Measurements from ENCODE around the gene CLIP4. TPM values are rescaled to one million over a fixed set of nuclear protein-coding genes. Genes with fewer than 3 reads are reported as not detected.

Gene CLIP4
- total RNA-seq, 2 experiments from 2014 or later: 36.8 to 39.4 TPM

GRCh38 chr2:29229640-29230039 is 114.4 kb downstream of the CLIP4 start:
- ChIA-PET POLR2A (no interaction called here), CTCF (no interaction called here)
- Histone ChIP-seq H3K4me3 (ENCODE audit: low read length) (no peak overlapping the region), H3K36me3 (ENCODE audit: insufficient read depth, low read length) (no peaks in the 10 kb centered on the region), H3K9me3 (ENCODE audit: control insufficient read depth in 1 of 2, insufficient read depth in 1 of 2, low read length in 2 of 2) (no peaks in the 10 kb centered on the region), H3K27me3 (ENCODE audit: control insufficient read depth in 1 of 2, insufficient read depth in 2 of 2, low read length in 2 of 2) (peaks cover 2 to 10% of the 10 kb centered on the region in 2 experiments), H3K4me1 (ENCODE audit: insufficient read depth, low read length) (no peaks in the 10 kb centered on the region), H3K27ac (ENCODE audit: low read depth in 1 of 2, low read length in 2 of 2) (no peak overlapping the region)
- H3K27ac Mint-ChIP-seq: no peak overlapping the region
- no peaks in the 10 kb centered on the region for H3K9me3 Mint-ChIP-seq
- H3K4me3 Mint-ChIP-seq: no peak overlapping the region
- H3K27me3 Mint-ChIP-seq: peaks cover 16% of the 10 kb centered on the region
- DNase-seq (no peak), ATAC-seq (ENCODE audit: poor library complexity) (no peak)
- no peaks in the 10 kb centered on the region for H3K4me1 Mint-ChIP-seq (ENCODE audit: low read depth)
- no peak for TF ChIP-seq CTCF (IDR thresholded peaks at IDR 0.05)
- no peaks in the 10 kb centered on the region for H3K36me3 Mint-ChIP-seq (ENCODE audit: low read depth)
- intact Hi-C loops (cut with DNase I, micrococcal nuclease): no loop called here

DNA sequence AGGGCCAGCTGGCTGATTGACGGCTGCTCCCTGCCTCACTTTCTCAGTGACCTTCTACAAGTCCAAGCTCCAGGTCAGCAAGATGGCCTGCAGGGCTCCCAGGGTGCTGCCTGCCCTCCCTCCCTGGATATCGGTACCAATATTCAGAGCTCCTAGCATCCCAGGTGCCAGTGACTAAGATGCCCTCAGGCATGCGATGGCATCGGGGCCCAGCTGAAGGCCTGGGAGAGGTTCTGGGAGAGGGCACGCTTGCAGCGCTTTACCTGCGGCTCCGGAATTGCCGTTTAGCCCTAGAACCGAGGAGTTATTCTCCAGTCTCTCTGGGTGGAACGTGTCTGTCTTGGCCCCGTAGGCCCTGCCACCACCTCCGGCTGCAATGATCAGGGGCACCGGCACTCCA is 116.8 kb downstream of the CLIP4 start:
- no peak for ATAC-seq (ENCODE audit: poor library complexity)
- no peaks in the 10 kb centered on the region for H3K4me1 Mint-ChIP-seq (ENCODE audit: low read depth)
- TF ChIP-seq CTCF (IDR thresholded peaks at IDR 0.05): no peak

GRCh38 chr2:29233428-29233827 is 118.2 kb downstream of the CLIP4 start:
- Histone ChIP-seq H3K27ac (ENCODE audit: low read depth in 1 of 2, low read length in 2 of 2) (no peak overlapping the region), H3K36me3 (ENCODE audit: insufficient read depth, low read length) (no peaks in the 10 kb centered on the region), H3K9me3 (ENCODE audit: control insufficient read depth in 1 of 2, insufficient read depth in 1 of 2, low read length in 2 of 2) (no peaks in the 10 kb centered on the region), H3K4me3 (ENCODE audit: low read length) (no peak overlapping the region), H3K27me3 (ENCODE audit: control insufficient read depth in 1 of 2, insufficient read depth in 2 of 2, low read length in 2 of 2) (no peaks in the 10 kb centered on the region), H3K4me1 (ENCODE audit: insufficient read depth, low read length) (no peaks in the 10 kb centered on the region)
- no peaks in the 10 kb centered on the region for H3K9me3 Mint-ChIP-seq
- POLR2A ChIA-PET: no interaction called here
- intact Hi-C loops (cut with DNase I, micrococcal nuclease): no loop called here
- TF ChIP-seq CTCF (IDR thresholded peaks at IDR 0.05): no peak
- no peak overlapping the region for H3K27ac Mint-ChIP-seq
- H3K36me3 Mint-ChIP-seq (ENCODE audit: low read depth): no peaks in the 10 kb centered on the region
- ATAC-seq (ENCODE audit: poor library complexity): no peak
- H3K4me3 Mint-ChIP-seq: no peak overlapping the region
- CTCF ChIA-PET: no interaction called here
- no peak for DNase-seq
- H3K4me1 Mint-ChIP-seq (ENCODE audit: low read depth): no peaks in the 10 kb centered on the region
- H3K27me3 Mint-ChIP-seq: peaks cover 21% of the 10 kb centered on the region

More for the DNA sequence above, 116.8 kb downstream of the CLIP4 start:
- Histone ChIP-seq H3K4me3 (ENCODE audit: low read length) (no peak overlapping the region), H3K27ac (ENCODE audit: low read depth in 1 of 2, low read length in 2 of 2) (no peak overlapping the region), H3K27me3 (ENCODE audit: control insufficient read depth in 1 of 2, insufficient read depth in 2 of 2, low read length in 2 of 2) (peaks cover 2 to 5% of the 10 kb centered on the region in 2 experiments), H3K4me1 (ENCODE audit: insufficient read depth, low read length) (no peaks in the 10 kb centered on the region), H3K36me3 (ENCODE audit: insufficient read depth, low read length) (no peaks in the 10 kb centered on the region), H3K9me3 (ENCODE audit: control insufficient read depth in 1 of 2, insufficient read depth in 1 of 2, low read length in 2 of 2) (no peaks in the 10 kb centered on the region)
- no peak for DNase-seq
- Mint-ChIP-seq H3K9me3 (no peaks in the 10 kb centered on the region), H3K27ac (no peak overlapping the region), H3K36me3 (ENCODE audit: low read depth) (no peaks in the 10 kb centered on the region), H3K27me3 (peaks cover 17% of the 10 kb centered on the region), H3K4me3 (no peak overlapping the region)
- ChIA-PET POLR2A (no interaction called here), CTCF (no interaction called here)
- intact Hi-C loops (cut with DNase I, micrococcal nuclease): no loop called here
